GM11168 (cell line): ENCODE results near the gene TRAF5.

Source experiments
- in situ Hi-C: fragments of 300-500 bp; cut with MboI; formaldehyde crosslinking; loops from one replicate; pipeline ENCODE4 v1.12.0; 2022; ENCODE audit warnings: low sequenced_read_pairs; ENCODE audit not compliant: unreplicated experiment

TRAF5 gene

GRCh38 chr1:211326528-211327345, at the start of gene TRAF5:
TRAF5 (plus strand) TSS chr1:211326833; CDS start chr1:211353240, 26,407 bp downstream.
- in situ Hi-C loops: loop anchor here (10.0 kb wide), 1 partner anchor 148 kb away; no protein-coding TSS in a partner anchor

GRCh38 chr1:211279340-211279739, 47.3 kb upstream of the TRAF5 start:
- in situ Hi-C loops: no loop called here

GRCh38 chr1:211280910-211281309, 45.7 kb upstream of the TRAF5 start:
- in situ Hi-C loops: no loop called here

- in situ Hi-C loops: no loop called here
Measured at GRCh38 chr1:211281320-211282022, 45.2 kb upstream of the TRAF5 start.

GRCh38 chr1:211282023-211282373, 44.6 kb upstream of the TRAF5 start:
- in situ Hi-C loops: no loop called here

GRCh38 chr1:211285196-211285595, 41.4 kb upstream of the TRAF5 start:
- in situ Hi-C loops: no loop called here

- in situ Hi-C loops: no loop called here
Measured at GRCh38 chr1:211287218-211287617, 39.4 kb upstream of the TRAF5 start.

GRCh38 chr1:211292411-211292810, 34.2 kb upstream of the TRAF5 start:
- in situ Hi-C loops: no loop called here

GRCh38 chr1:211296396-211296795, 30.2 kb upstream of the TRAF5 start:
- in situ Hi-C loops: no loop called here

- in situ Hi-C loops: no loop called here
Measured at GRCh38 chr1:211305044-211305443, 21.6 kb upstream of the TRAF5 start.

GRCh38 chr1:211309617-211310016, 17.0 kb upstream of the TRAF5 start:
- in situ Hi-C loops: no loop called here

GRCh38 chr1:211313392-211313791, 13.2 kb upstream of the TRAF5 start:
- in situ Hi-C loops: no loop called here

GRCh38 chr1:211318576-211319280, 7.9 kb upstream of the TRAF5 start:
- in situ Hi-C loops: no loop called here

GRCh38 chr1:211319892-211320291, 6.7 kb upstream of the TRAF5 start:
- in situ Hi-C loops: loop anchor here (5.0 to 10.0 kb wide), 2 partner anchors 37 to 155 kb away; no protein-coding TSS in a partner anchor

- in situ Hi-C loops: loop anchor here (5.0 to 10.0 kb wide), 2 partner anchors 36 to 154 kb away; no protein-coding TSS in a partner anchor
Measured at GRCh38 chr1:211320980-211321379, 5.7 kb upstream of the TRAF5 start.

GRCh38 chr1:211321646-211322045, 5.0 kb upstream of the TRAF5 start:
- in situ Hi-C loops: loop anchor here (5.0 to 10.0 kb wide), 2 partner anchors 36 to 153 kb away; no protein-coding TSS in a partner anchor

- in situ Hi-C loops: loop anchor here (5.0 to 10.0 kb wide), 2 partner anchors 34 to 151 kb away; no protein-coding TSS in a partner anchor
Measured at GRCh38 chr1:211323156-211324063, 3.2 kb upstream of the TRAF5 start.

- in situ Hi-C loops: loop anchor here (5.0 to 10.0 kb wide), 2 partner anchors 32 to 150 kb away; no protein-coding TSS in a partner anchor
Measured at GRCh38 chr1:211324992-211325775, 1.4 kb upstream of the TRAF5 start.

GRCh38 chr1:211326140-211326527, 499 bp upstream of the TRAF5 start:
- in situ Hi-C loops: loop anchor here (10.0 kb wide), 1 partner anchor 149 kb away; no protein-coding TSS in a partner anchor
